GM23338 (cell line): ENCODE results near the gene RAD18. TPM values are rescaled to one million over a fixed set of nuclear protein-coding genes. Genes with fewer than 3 reads are reported as not detected.

Experiments
- ATAC-seq: fragments of 200-7000 bp; cut with Tn5 transposase; 3 replicates; pipeline ENCODE4 v1.9.1; 2020
- DNase-seq: peaks from one replicate; pipeline ENCODE4 v3.0.0-alpha.2; 2015; ENCODE audit warnings: low spot score
- H2AFZ ChIP-seq: fragments of 200-600 bp; sonication (generic); 2 replicates; pipeline ENCODE4 v1.8.0; 2016; ENCODE audit warnings: antibody characterized with exemption, mild to moderate bottlenecking, moderate library complexity
- H3F3A ChIP-seq: fragments of 200-600 bp; sonication (generic); replicated peaks from 2 replicates; pipeline ENCODE4 v1.8.0; 2017; ENCODE audit warnings: antibody characterized with exemption, mixed run types, low read depth
- H3K27ac ChIP-seq: fragments of 200-600 bp; sonication (generic); 2 replicates; pipeline ENCODE4 v1.6.1; 2016; ENCODE audit warnings: low read depth
- H3K27me3 ChIP-seq: fragments of 200-600 bp; sonication (generic); 2 replicates; pipeline ENCODE4 v1.8.0; 2016; ENCODE audit warnings: mild to moderate bottlenecking, mixed run types, moderate library complexity; ENCODE audit not compliant: insufficient read depth
- H3K36me3 ChIP-seq: fragments of 200-600 bp; sonication (generic); 2 replicates; pipeline ENCODE4 v1.8.0; 2016; ENCODE audit warnings: mild to moderate bottlenecking; ENCODE audit not compliant: insufficient read depth
- H3K4me1 ChIP-seq: fragments of 200-600 bp; sonication (generic); 2 replicates; pipeline ENCODE4 v1.8.0; 2016; ENCODE audit warnings: mild to moderate bottlenecking, moderate library complexity; ENCODE audit not compliant: insufficient read depth
- H3K4me2 ChIP-seq: fragments of 200-600 bp; sonication (generic); 2 replicates; pipeline ENCODE4 v1.7.1; 2017; ENCODE audit warnings: mixed run types
- H3K4me3 ChIP-seq: fragments of 200-600 bp; sonication (generic); 2 replicates; pipeline ENCODE4 v1.6.1; 2016; ENCODE audit warnings: mixed run types
- H3K79me2 ChIP-seq: fragments of 200-600 bp; sonication (generic); replicated peaks from 2 replicates; pipeline ENCODE4 v1.8.0; 2017; ENCODE audit warnings: mild to moderate bottlenecking; ENCODE audit not compliant: insufficient read depth
- H3K9me2 ChIP-seq: fragments of 200-600 bp; sonication (generic); 2 replicates; pipeline ENCODE4 v1.8.0; 2017; ENCODE audit not compliant: insufficient read depth
- H4K20me1 ChIP-seq: fragments of 200-600 bp; sonication (generic); replicated peaks from 2 replicates; pipeline ENCODE4 v1.8.0; 2017; ENCODE audit warnings: mild to moderate bottlenecking; ENCODE audit not compliant: insufficient read depth
- H3K27ac Mint-ChIP-seq: 2 replicates; pipeline ENCODE4 v1.8.0; 2020; ENCODE audit warnings: inconsistent platforms, mild to moderate bottlenecking, moderate library complexity, mixed read lengths
- H3K27me3 Mint-ChIP-seq: 3 replicates; pipeline ENCODE4 v1.8.0; 2022; ENCODE audit warnings: low read depth, mild to moderate bottlenecking, moderate library complexity, mixed read lengths, inconsistent platforms; ENCODE audit not compliant: insufficient read depth, poor library complexity
- H3K36me3 Mint-ChIP-seq: 3 replicates; pipeline ENCODE4 v1.8.0; 2021; ENCODE audit warnings: low read depth, mild to moderate bottlenecking, inconsistent platforms, moderate library complexity, mixed read lengths
- H3K4me1 Mint-ChIP-seq: 3 replicates; pipeline ENCODE4 v1.8.0; 2020; ENCODE audit warnings: mild to moderate bottlenecking, inconsistent platforms, mixed read lengths
- H3K4me3 Mint-ChIP-seq: 3 replicates; pipeline ENCODE4 v1.8.0; 2021; ENCODE audit warnings: moderate library complexity, mild to moderate bottlenecking, inconsistent platforms, mixed read lengths
- H3K9me3 Mint-ChIP-seq: 3 replicates; pipeline ENCODE4 v1.8.0; 2020; ENCODE audit warnings: moderate library complexity, mild to moderate bottlenecking, inconsistent platforms, mixed read lengths
- CREB1 ChIP-seq: fragments of 250-450 bp; sonication (Bioruptor Pico); IDR thresholded peaks from 2 replicates; pipeline ENCODE4 v1.5.0; 2020; ENCODE audit warnings: low read depth, mild to moderate bottlenecking, moderate library complexity
- ETS1 ChIP-seq: IDR thresholded peaks from 2 replicates; pipeline ENCODE4 v1.6.1; 2016; ENCODE audit warnings: antibody characterized with exemption
- EZH2 ChIP-seq: fragments of 200-600 bp; sonication (generic); IDR thresholded peaks from one replicate; pipeline ENCODE4 v1.8.0; 2017; ENCODE audit warnings: antibody characterized with exemption, mild to moderate bottlenecking, low read depth; ENCODE audit not compliant: unreplicated experiment
- EZH2phosphoT487 ChIP-seq: fragments of 200-600 bp; sonication (generic); IDR thresholded peaks from one replicate; pipeline ENCODE4 v1.8.1; 2018; ENCODE audit warnings: antibody characterized with exemption; ENCODE audit not compliant: unreplicated experiment
- STAT1 ChIP-seq: IDR thresholded peaks from one replicate; pipeline ENCODE4 v1.6.1; 2016; ENCODE audit warnings: antibody characterized with exemption; ENCODE audit not compliant: unreplicated experiment
- ZNF114 ChIP-seq: fragments of 250-450 bp; sonication (Bioruptor Pico); IDR thresholded peaks from 2 replicates; pipeline ENCODE4 v1.5.0; 2020; ENCODE audit warnings: mild to moderate bottlenecking, moderate library complexity
- ZNF331 ChIP-seq: fragments of 250-450 bp; sonication (Bioruptor Pico); IDR thresholded peaks from 2 replicates; pipeline ENCODE4 v1.5.0; 2020; ENCODE audit warnings: low read depth, mild to moderate bottlenecking, moderate library complexity
- polyA plus RNA-seq: library from polyadenylated mRNA; unstranded; fragments of >200 nt; fragmentation: Nextera tagmentation; extraction: Ambion mirVana; gene quantifications from 2 replicates; pipeline ENCODE4 v1.2.1, GENCODE V29; 2016
- total RNA-seq: library from RNA; depleted of rRNA; stranded (reverse); fragments of >200 nt; shearing (Covaris generic); gene quantifications from 2 replicates; pipeline ENCODE4 v1.2.3, GENCODE V29; 2014
- TF ChIP-seq, protein P1 (sequence below): fragments of 250-450 bp; sonication (Bioruptor Pico); IDR thresholded peaks from 2 replicates; pipeline ENCODE4 v1.5.0; 2020; ENCODE audit warnings: mild to moderate bottlenecking, moderate library complexity
- TF ChIP-seq, protein P2 (sequence below), 2 experiments: fragments of 200-600 bp in 1 of 2; sonication (generic) in 1 of 2; conservative IDR thresholded peaks; 2 replicates each; pipeline versions ENCODE4 v1.5.1 to v1.6.1; 2016 to 2017; ENCODE audit warnings: antibody characterized with exemption in 2 of 2, low read depth in 2 of 2, mild to moderate bottlenecking in 2 of 2, moderate library complexity in 1 of 2
- TF ChIP-seq, protein P3 (sequence below): IDR thresholded peaks from one replicate; pipeline ENCODE4 v1.6.1; 2018; ENCODE audit warnings: antibody characterized with exemption; ENCODE audit not compliant: unreplicated experiment

RAD18 gene
- total and polyA plus RNA-seq, 2 experiments from 2014 or later = 25.4 to 40.1 TPM

GRCh38 chr3:8900869-8901268, 62.4 kb downstream of the RAD18 start (continued):
- TF ChIP-seq, protein P1, sequence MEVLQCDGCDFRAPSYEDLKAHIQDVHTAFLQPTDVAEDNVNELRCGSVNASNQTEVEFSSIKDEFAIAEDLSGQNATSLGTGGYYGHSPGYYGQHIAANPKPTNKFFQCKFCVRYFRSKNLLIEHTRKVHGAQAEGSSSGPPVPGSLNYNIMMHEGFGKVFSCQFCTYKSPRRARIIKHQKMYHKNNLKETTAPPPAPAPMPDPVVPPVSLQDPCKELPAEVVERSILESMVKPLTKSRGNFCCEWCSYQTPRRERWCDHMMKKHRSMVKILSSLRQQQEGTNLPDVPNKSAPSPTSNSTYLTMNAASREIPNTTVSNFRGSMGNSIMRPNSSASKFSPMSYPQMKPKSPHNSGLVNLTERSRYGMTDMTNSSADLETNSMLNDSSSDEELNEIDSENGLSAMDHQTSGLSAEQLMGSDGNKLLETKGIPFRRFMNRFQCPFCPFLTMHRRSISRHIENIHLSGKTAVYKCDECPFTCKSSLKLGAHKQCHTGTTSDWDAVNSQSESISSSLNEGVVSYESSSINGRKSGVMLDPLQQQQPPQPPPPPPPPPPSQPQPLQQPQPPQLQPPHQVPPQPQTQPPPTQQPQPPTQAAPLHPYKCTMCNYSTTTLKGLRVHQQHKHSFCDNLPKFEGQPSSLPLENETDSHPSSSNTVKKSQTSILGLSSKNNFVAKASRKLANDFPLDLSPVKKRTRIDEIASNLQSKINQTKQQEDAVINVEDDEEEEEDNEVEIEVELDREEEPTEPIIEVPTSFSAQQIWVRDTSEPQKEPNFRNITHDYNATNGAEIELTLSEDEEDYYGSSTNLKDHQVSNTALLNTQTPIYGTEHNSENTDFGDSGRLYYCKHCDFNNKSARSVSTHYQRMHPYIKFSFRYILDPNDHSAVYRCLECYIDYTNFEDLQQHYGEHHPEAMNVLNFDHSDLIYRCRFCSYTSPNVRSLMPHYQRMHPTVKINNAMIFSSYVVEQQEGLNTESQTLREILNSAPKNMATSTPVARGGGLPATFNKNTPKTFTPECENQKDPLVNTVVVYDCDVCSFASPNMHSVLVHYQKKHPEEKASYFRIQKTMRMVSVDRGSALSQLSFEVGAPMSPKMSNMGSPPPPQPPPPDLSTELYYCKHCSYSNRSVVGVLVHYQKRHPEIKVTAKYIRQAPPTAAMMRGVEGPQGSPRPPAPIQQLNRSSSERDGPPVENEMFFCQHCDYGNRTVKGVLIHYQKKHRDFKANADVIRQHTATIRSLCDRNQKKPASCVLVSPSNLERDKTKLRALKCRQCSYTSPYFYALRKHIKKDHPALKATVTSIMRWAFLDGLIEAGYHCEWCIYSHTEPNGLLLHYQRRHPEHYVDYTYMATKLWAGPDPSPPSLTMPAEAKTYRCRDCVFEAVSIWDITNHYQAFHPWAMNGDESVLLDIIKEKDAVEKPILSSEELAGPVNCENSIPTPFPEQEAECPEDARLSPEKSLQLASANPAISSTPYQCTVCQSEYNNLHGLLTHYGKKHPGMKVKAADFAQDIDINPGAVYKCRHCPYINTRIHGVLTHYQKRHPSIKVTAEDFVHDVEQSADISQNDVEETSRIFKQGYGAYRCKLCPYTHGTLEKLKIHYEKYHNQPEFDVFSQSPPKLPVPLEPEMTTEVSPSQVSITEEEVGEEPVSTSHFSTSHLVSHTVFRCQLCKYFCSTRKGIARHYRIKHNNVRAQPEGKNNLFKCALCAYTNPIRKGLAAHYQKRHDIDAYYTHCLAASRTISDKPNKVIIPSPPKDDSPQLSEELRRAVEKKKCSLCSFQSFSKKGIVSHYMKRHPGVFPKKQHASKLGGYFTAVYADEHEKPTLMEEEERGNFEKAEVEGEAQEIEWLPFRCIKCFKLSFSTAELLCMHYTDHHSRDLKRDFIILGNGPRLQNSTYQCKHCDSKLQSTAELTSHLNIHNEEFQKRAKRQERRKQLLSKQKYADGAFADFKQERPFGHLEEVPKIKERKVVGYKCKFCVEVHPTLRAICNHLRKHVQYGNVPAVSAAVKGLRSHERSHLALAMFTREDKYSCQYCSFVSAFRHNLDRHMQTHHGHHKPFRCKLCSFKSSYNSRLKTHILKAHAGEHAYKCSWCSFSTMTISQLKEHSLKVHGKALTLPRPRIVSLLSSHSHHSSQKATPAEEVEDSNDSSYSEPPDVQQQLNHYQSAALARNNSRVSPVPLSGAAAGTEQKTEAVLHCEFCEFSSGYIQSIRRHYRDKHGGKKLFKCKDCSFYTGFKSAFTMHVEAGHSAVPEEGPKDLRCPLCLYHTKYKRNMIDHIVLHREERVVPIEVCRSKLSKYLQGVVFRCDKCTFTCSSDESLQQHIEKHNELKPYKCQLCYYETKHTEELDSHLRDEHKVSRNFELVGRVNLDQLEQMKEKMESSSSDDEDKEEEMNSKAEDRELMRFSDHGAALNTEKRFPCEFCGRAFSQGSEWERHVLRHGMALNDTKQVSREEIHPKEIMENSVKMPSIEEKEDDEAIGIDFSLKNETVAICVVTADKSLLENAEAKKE = no peak
- TF ChIP-seq CREB1 (CRISPR knock-in tag) (no peak), ZNF114 (CRISPR knock-in tag) (no peak)

DNA sequence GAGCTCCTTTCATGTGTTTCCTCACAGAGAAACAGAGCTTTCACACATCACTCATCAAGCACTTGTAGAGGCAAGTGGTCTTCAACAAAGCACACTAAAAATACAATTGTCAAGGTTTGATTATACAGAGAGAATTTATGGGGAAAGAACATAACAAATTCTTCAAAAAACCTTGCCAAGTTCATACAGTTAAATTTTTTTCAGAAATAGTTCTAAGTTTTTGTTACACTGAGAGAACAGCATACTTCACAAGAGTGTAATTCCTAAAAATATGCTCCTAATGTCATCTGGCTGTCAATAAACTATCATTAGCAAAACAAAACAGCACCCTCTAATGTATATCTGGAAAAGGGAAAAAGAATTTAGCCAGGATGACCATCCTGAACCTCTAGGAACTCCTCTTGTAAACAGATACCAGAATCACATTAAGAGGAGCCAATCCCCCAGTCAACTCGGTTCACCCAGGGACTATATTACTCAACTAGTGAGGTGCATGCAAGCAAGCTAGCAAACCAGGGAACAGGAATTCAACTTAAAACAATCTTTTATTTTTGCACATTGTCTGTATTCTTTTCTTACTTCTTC, 63.3 kb downstream of the RAD18 start:
- Histone ChIP-seq H2AFZ (no peak overlapping the region), H3K4me2 (no peak overlapping the region), H3F3A (no peaks in the 10 kb centered on the region), H3K4me3 (no peak overlapping the region), H4K20me1 (no peaks in the 10 kb centered on the region; the same call in none of the 2 replicates), H3K9me2 (no peaks in the 10 kb centered on the region), H3K27me3 (no peaks in the 10 kb centered on the region), H3K4me1 (peaks cover 10% of the 10 kb centered on the region; the same call in 1 of the 2 replicates), H3K27ac (no peak overlapping the region), H3K36me3 (no peaks in the 10 kb centered on the region; the same call in 1 of the 2 replicates), H3K79me2 (no peaks in the 10 kb centered on the region)
- DNase-seq (peak; percentile 17), ATAC-seq (0 out of 3 replicates have a peak, but pooled peaks have one; percentile 31)
- Mint-ChIP-seq H3K27ac (no peak overlapping the region; the same call in 1 of the 2 replicates), H3K27me3 (no peaks in the 10 kb centered on the region), H3K4me1 (peaks cover 15% of the 10 kb centered on the region; the same call in 2 of the 3 replicates), H3K36me3 (peaks cover 10% of the 10 kb centered on the region; the same call in 2 of the 3 replicates), H3K9me3 (no peaks in the 10 kb centered on the region), H3K4me3 (no peak overlapping the region)
- TF ChIP-seq, protein P2, sequence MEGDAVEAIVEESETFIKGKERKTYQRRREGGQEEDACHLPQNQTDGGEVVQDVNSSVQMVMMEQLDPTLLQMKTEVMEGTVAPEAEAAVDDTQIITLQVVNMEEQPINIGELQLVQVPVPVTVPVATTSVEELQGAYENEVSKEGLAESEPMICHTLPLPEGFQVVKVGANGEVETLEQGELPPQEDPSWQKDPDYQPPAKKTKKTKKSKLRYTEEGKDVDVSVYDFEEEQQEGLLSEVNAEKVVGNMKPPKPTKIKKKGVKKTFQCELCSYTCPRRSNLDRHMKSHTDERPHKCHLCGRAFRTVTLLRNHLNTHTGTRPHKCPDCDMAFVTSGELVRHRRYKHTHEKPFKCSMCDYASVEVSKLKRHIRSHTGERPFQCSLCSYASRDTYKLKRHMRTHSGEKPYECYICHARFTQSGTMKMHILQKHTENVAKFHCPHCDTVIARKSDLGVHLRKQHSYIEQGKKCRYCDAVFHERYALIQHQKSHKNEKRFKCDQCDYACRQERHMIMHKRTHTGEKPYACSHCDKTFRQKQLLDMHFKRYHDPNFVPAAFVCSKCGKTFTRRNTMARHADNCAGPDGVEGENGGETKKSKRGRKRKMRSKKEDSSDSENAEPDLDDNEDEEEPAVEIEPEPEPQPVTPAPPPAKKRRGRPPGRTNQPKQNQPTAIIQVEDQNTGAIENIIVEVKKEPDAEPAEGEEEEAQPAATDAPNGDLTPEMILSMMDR (conservative IDR thresholded peaks at IDR 0.05; ENCODE audit: low read depth in 2 of 2) = no peak
- TF ChIP-seq EZH2phosphoT487 (no peak), EZH2 (no peak), ZNF114 (CRISPR knock-in tag) (no peak), ZNF331 (CRISPR knock-in tag) (no peak), STAT1 (no peak), ETS1 (no peak), CREB1 (CRISPR knock-in tag) (no peak)
- TF ChIP-seq, protein P3, sequence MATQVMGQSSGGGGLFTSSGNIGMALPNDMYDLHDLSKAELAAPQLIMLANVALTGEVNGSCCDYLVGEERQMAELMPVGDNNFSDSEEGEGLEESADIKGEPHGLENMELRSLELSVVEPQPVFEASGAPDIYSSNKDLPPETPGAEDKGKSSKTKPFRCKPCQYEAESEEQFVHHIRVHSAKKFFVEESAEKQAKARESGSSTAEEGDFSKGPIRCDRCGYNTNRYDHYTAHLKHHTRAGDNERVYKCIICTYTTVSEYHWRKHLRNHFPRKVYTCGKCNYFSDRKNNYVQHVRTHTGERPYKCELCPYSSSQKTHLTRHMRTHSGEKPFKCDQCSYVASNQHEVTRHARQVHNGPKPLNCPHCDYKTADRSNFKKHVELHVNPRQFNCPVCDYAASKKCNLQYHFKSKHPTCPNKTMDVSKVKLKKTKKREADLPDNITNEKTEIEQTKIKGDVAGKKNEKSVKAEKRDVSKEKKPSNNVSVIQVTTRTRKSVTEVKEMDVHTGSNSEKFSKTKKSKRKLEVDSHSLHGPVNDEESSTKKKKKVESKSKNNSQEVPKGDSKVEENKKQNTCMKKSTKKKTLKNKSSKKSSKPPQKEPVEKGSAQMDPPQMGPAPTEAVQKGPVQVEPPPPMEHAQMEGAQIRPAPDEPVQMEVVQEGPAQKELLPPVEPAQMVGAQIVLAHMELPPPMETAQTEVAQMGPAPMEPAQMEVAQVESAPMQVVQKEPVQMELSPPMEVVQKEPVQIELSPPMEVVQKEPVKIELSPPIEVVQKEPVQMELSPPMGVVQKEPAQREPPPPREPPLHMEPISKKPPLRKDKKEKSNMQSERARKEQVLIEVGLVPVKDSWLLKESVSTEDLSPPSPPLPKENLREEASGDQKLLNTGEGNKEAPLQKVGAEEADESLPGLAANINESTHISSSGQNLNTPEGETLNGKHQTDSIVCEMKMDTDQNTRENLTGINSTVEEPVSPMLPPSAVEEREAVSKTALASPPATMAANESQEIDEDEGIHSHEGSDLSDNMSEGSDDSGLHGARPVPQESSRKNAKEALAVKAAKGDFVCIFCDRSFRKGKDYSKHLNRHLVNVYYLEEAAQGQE = no peak
